H9 (cell line): Measurements from ENCODE around the gene PTGES3L. TPM values are rescaled to one million over a fixed set of nuclear protein-coding genes. Genes with fewer than 3 reads are reported as not detected.

Experiments used
- DNase-seq: peaks from one replicate; pipeline ENCODE4 v3.0.0-alpha.2; 2017
- H2AFZ ChIP-seq: one replicate; pipeline ENCODE4 v1.6.1; 2013; ENCODE audit warnings: mild to moderate bottlenecking, low read length, control low read depth, moderate library complexity
- H2AK5ac ChIP-seq: 2 replicates; pipeline ENCODE4 v1.6.1; 2013; ENCODE audit warnings: low read length, control low read depth, mixed read lengths; ENCODE audit not compliant: insufficient read length
- H2BK120ac ChIP-seq: one replicate; pipeline ENCODE4 v1.6.1; 2013; ENCODE audit warnings: low read depth, mild to moderate bottlenecking, low read length, control low read depth, inconsistent platforms; ENCODE audit not compliant: poor library complexity, severe bottlenecking
- H2BK12ac ChIP-seq: 2 replicates; pipeline ENCODE4 v1.6.1; 2013; ENCODE audit warnings: low read length, control low read depth, mixed read lengths, low read depth; ENCODE audit not compliant: insufficient read length
- H2BK15ac ChIP-seq: 2 replicates; pipeline ENCODE4 v1.6.1; 2013; ENCODE audit warnings: low read depth, low read length, control low read depth
- H2BK20ac ChIP-seq: one replicate; pipeline ENCODE4 v1.6.1; 2013; ENCODE audit warnings: low read depth, mild to moderate bottlenecking, low read length, control low read depth, inconsistent platforms; ENCODE audit not compliant: poor library complexity, severe bottlenecking
- H2BK5ac ChIP-seq: 2 replicates; pipeline ENCODE4 v1.6.1; 2013; ENCODE audit warnings: low read length, control low read depth, mixed read lengths; ENCODE audit not compliant: insufficient read length
- H3K14ac ChIP-seq: 2 replicates; pipeline ENCODE4 v1.6.1; 2013; ENCODE audit warnings: low read length, control low read depth; ENCODE audit not compliant: insufficient read depth
- H3K18ac ChIP-seq: 2 replicates; pipeline ENCODE4 v1.6.1; 2013; ENCODE audit warnings: low read depth, mild to moderate bottlenecking, mixed read lengths, low read length, control low read depth; ENCODE audit not compliant: insufficient read length
- H3K23ac ChIP-seq: 2 replicates; pipeline ENCODE4 v1.6.1; 2013; ENCODE audit warnings: low read length, control low read depth, mixed read lengths, low read depth; ENCODE audit not compliant: insufficient read length
- H3K23me2 ChIP-seq: 2 replicates; pipeline ENCODE4 v1.6.1; 2013; ENCODE audit warnings: low read depth, mild to moderate bottlenecking, mixed read lengths, low read length, control low read depth; ENCODE audit not compliant: insufficient read length, poor library complexity, severe bottlenecking
- H3K27ac ChIP-seq: 2 replicates; pipeline ENCODE4 v1.5.1; 2013; ENCODE audit warnings: low read length, control low read depth, mixed read lengths, low read depth; ENCODE audit not compliant: insufficient read length
- H3K27me3 ChIP-seq: 2 replicates; pipeline ENCODE4 v1.6.1; 2013; ENCODE audit warnings: low read length, control low read depth, inconsistent platforms; ENCODE audit not compliant: insufficient read depth
- H3K4ac ChIP-seq: 2 replicates; pipeline ENCODE4 v1.6.1; 2013; ENCODE audit warnings: low read depth, mild to moderate bottlenecking, control low read depth, inconsistent platforms, low read length, moderate library complexity
- H3K4me1 ChIP-seq: 2 replicates; pipeline ENCODE4 v1.6.1; 2013; ENCODE audit warnings: low read length, control low read depth, inconsistent platforms; ENCODE audit not compliant: insufficient read depth
- H3K4me2 ChIP-seq: 2 replicates; pipeline ENCODE4 v1.6.1; 2013; ENCODE audit warnings: low read length, control low read depth, mixed read lengths; ENCODE audit not compliant: insufficient read length, insufficient read depth
- H3K56ac ChIP-seq: 2 replicates; pipeline ENCODE4 v1.6.1; 2013; ENCODE audit warnings: low read depth, mild to moderate bottlenecking, mixed read lengths, low read length, control low read depth; ENCODE audit not compliant: insufficient read length
- H3K79me1 ChIP-seq: 2 replicates; pipeline ENCODE4 v1.6.1; 2013; ENCODE audit warnings: low read depth, mild to moderate bottlenecking, moderate library complexity, low read length, control low read depth, inconsistent platforms; ENCODE audit not compliant: insufficient read depth, poor library complexity, severe bottlenecking
- H3K79me2 ChIP-seq: 2 replicates; pipeline ENCODE4 v1.6.1; 2013; ENCODE audit warnings: low read length, control low read depth, inconsistent platforms; ENCODE audit not compliant: insufficient read depth
- H3K9ac ChIP-seq: 2 replicates; pipeline ENCODE4 v1.6.1; 2013; ENCODE audit warnings: low read length, control low read depth, mixed read lengths; ENCODE audit not compliant: insufficient read length; ENCODE audit errors: extremely low read depth
- H3K9me3 ChIP-seq: one replicate; pipeline ENCODE4 v1.6.1; 2013; ENCODE audit warnings: low read depth, low read length, inconsistent platforms; ENCODE audit not compliant: control insufficient read depth
- H3T11ph ChIP-seq: one replicate; pipeline ENCODE4 v1.6.1; 2013; ENCODE audit warnings: mild to moderate bottlenecking, low read length, control low read depth, inconsistent platforms
- H4K20me1 ChIP-seq: one replicate; pipeline ENCODE4 v1.6.1; 2013; ENCODE audit not compliant: control insufficient read depth, insufficient read length, insufficient read depth
- H4K5ac ChIP-seq: 2 replicates; pipeline ENCODE4 v1.6.1; 2013; ENCODE audit warnings: low read depth, mild to moderate bottlenecking, mixed read lengths, low read length, control low read depth; ENCODE audit not compliant: insufficient read length
- H4K8ac ChIP-seq: replicated peaks from 2 replicates; pipeline ENCODE4 v1.6.1; 2013; ENCODE audit warnings: low read length, control low read depth, mixed read lengths, low read depth; ENCODE audit not compliant: insufficient read length
- H4K91ac ChIP-seq: 2 replicates; pipeline ENCODE4 v1.6.1; 2013; ENCODE audit warnings: low read depth, mild to moderate bottlenecking, moderate library complexity, mixed read lengths, low read length, control low read depth; ENCODE audit not compliant: insufficient read length
- H3K27ac Mint-ChIP-seq, 3 experiments: 2 replicates in 2 of 3; 3 replicates in 1 of 3; pipeline ENCODE4 v1.8.0; 2020 to 2021; ENCODE audit warnings: mixed read lengths in 3 of 3, mild to moderate bottlenecking in 1 of 3, moderate library complexity in 1 of 3
- H3K27me3 Mint-ChIP-seq: 2 replicates; pipeline ENCODE4 v1.8.0; 2021; ENCODE audit warnings: low read depth, mild to moderate bottlenecking, moderate library complexity, mixed read lengths
- H3K36me3 Mint-ChIP-seq, 3 experiments: 2 replicates in 2 of 3; 3 replicates in 1 of 3; pipeline ENCODE4 v1.8.0; 2020 to 2021; ENCODE audit warnings: low read depth in 3 of 3, mixed read lengths in 3 of 3; ENCODE audit not compliant: insufficient read depth in 1 of 3
- H3K4me1 Mint-ChIP-seq, 2 experiments: 2 replicates each; pipeline ENCODE4 v1.8.0; 2020; ENCODE audit warnings: mixed read lengths in 2 of 2
- H3K4me3 Mint-ChIP-seq, 2 experiments: 2 replicates in 1 of 2; 3 replicates in 1 of 2; pipeline ENCODE4 v1.8.0; 2020 to 2021; ENCODE audit warnings: mild to moderate bottlenecking in 2 of 2, mixed read lengths in 2 of 2, moderate library complexity in 1 of 2
- H3K9me3 Mint-ChIP-seq, 2 experiments: 2 replicates in 1 of 2; 3 replicates in 1 of 2; pipeline ENCODE4 v1.8.0; 2020; ENCODE audit warnings: mild to moderate bottlenecking in 2 of 2, mixed read lengths in 2 of 2, moderate library complexity in 1 of 2
- CTCF ChIP-seq: fragments of 200-600 bp; sonication (generic); conservative IDR thresholded peaks from 3 replicates; pipeline ENCODE4 v1.8.0; 2021; ENCODE audit warnings: antibody characterized with exemption, mild to moderate bottlenecking
- WGBS: extraction: QIAGEN DNeasy Blood & Tissue Kit; methylation state at CpG from one replicate; pipeline ENCODE4 v1.1.7; 2013; ENCODE audit warnings: missing lambda C conversion rate, low lambda C conversion rate, mixed read lengths; ENCODE audit not compliant: insufficient read length; ENCODE audit errors: extremely low coverage; 5-methylcytosine and 5-hydroxymethylcytosine counted together
- total RNA-seq: library from RNA; stranded (reverse); gene quantifications from 2 replicates; pipeline ENCODE4 v1.2.1, GENCODE V29; 2021

Gene PTGES3L
- total RNA-seq, 1 experiment from 2014 or later: 4.2 TPM

- H4K8ac ChIP-seq: no peak overlapping the region
- H3K9ac ChIP-seq: no peak overlapping the region
- Mint-ChIP-seq H3K36me3 (peaks cover 11 to 47% (median 45%) of the 10 kb centered on the region in 3 experiments; a peak in 6 of 7 replicates), H3K4me3 (no peak overlapping the region), H3K27me3 (no peaks in the 10 kb centered on the region), H3K27ac (no peak overlapping the region), H3K4me1 (peaks cover 27 to 54% of the 10 kb centered on the region in 2 experiments), H3K9me3 (no peaks in the 10 kb centered on the region)
- no peaks in the 10 kb centered on the region for H3K79me1 ChIP-seq
- H2BK12ac ChIP-seq: no peak overlapping the region
- peaks cover 5% of the 10 kb centered on the region for H3K23me2 ChIP-seq
- no peak overlapping the region for H3T11ph ChIP-seq
- no peak overlapping the region for H3K18ac ChIP-seq
- no CpG with 5 or more reads among the region's 4 CpGs for WGBS
- H2AFZ ChIP-seq: no peak overlapping the region
- H4K91ac ChIP-seq: no peak overlapping the region
- peaks cover 3% of the 10 kb centered on the region for H3K4me1 ChIP-seq
- H2BK20ac ChIP-seq: no peak overlapping the region
- no peak overlapping the region for H3K56ac ChIP-seq
- H3K4ac ChIP-seq: no peak overlapping the region
- TF ChIP-seq CTCF: no peak
- no peaks in the 10 kb centered on the region; the same call in 1 of the 2 replicates for H3K79me2 ChIP-seq
- H2BK120ac ChIP-seq: no peak overlapping the region
- no peaks in the 10 kb centered on the region for H4K20me1 ChIP-seq
- H3K9me3 ChIP-seq: no peaks in the 10 kb centered on the region
- no peak overlapping the region for H2BK5ac ChIP-seq
- H3K27ac ChIP-seq: no peak overlapping the region
- DNase-seq: no peak
- no peak overlapping the region for H2BK15ac ChIP-seq
- H4K5ac ChIP-seq: no peak overlapping the region
- H3K4me2 ChIP-seq: no peak overlapping the region
- H3K23ac ChIP-seq: no peak overlapping the region
- no peak overlapping the region for H2AK5ac ChIP-seq
- no peak overlapping the region for H3K14ac ChIP-seq
- no peaks in the 10 kb centered on the region for H3K27me3 ChIP-seq
Measured at GRCh38 chr17:43018932-43019331, 39.1 kb upstream of the PTGES3L start.
